ENCODE measurements around the gene FAR2. TPM values are rescaled to one million over a fixed set of nuclear protein-coding genes. Genes with fewer than 3 reads are reported as not detected.

Gene FAR2
- total RNA-seq, 1 experiment from 2014 or later: 10.7 TPM

- no peak for DNase-seq (ENCODE audit: low spot score)
- no peak overlapping the region for H3K27ac ChIP-seq (ENCODE audit: low read depth, low read length, poor library complexity, severe bottlenecking)
- no peaks in the 10 kb centered on the region for H3K36me3 ChIP-seq (ENCODE audit: insufficient read depth, low read length, poor library complexity, severe bottlenecking)
- H3K4me3 ChIP-seq (ENCODE audit: low read depth, low read length, poor library complexity, severe bottlenecking): no peak overlapping the region
- CTCF ChIA-PET: no interaction called here
- intact Hi-C loops (cut with micrococcal nuclease; ENCODE audit: unreplicated experiment): no loop called here
- TF ChIP-seq CTCF (conservative IDR thresholded peaks at IDR 0.05; ENCODE audit: low read depth, low read length) (no peak), EZH2 (IDR thresholded peaks at IDR 0.05; ENCODE audit: borderline replicate concordance, low read depth, low read length, poor library complexity, severe bottlenecking) (no peak)
- no TSS peak for BruUV-seq (replicated peaks)
- H3K27me3 ChIP-seq (replicated peaks; ENCODE audit: insufficient read depth, low read depth, low read length, poor library complexity): no peaks in the 10 kb centered on the region
- no peaks in the 10 kb centered on the region for H3K9me3 ChIP-seq (ENCODE audit: low read depth, low read length, poor library complexity, severe bottlenecking)
- peaks cover 9% of the 10 kb centered on the region for H3K4me1 ChIP-seq (ENCODE audit: insufficient read depth, low read length, poor library complexity, severe bottlenecking)
- POLR2A ChIA-PET (ENCODE audit: low non-redundant PET): no interaction called here
Measured at GRCh38 chr12:29234552-29234951, 85.5 kb downstream of the FAR2 start.

GRCh38 chr12:29234965-29235626 is 86.0 kb downstream of the FAR2 start:
- BruUV-seq (replicated peaks): no TSS peak
- H3K36me3 ChIP-seq (ENCODE audit: insufficient read depth, low read length, poor library complexity, severe bottlenecking): no peaks in the 10 kb centered on the region
- H3K4me3 ChIP-seq (ENCODE audit: low read depth, low read length, poor library complexity, severe bottlenecking): no peak overlapping the region
- H3K4me1 ChIP-seq (ENCODE audit: insufficient read depth, low read length, poor library complexity, severe bottlenecking): peaks cover 9% of the 10 kb centered on the region
- peak; percentile 40 for DNase-seq (ENCODE audit: low spot score)
- intact Hi-C loops (cut with micrococcal nuclease; ENCODE audit: unreplicated experiment): no loop called here
- ChIA-PET POLR2A (ENCODE audit: low non-redundant PET) (no interaction called here), CTCF (no interaction called here)
- no peak for TF ChIP-seq CTCF (conservative IDR thresholded peaks at IDR 0.05; ENCODE audit: low read depth, low read length)
- TF ChIP-seq EZH2 (IDR thresholded peaks at IDR 0.05; ENCODE audit: borderline replicate concordance, low read depth, low read length, poor library complexity, severe bottlenecking): no peak
- no peak overlapping the region for H3K27ac ChIP-seq (ENCODE audit: low read depth, low read length, poor library complexity, severe bottlenecking)
- H3K27me3 ChIP-seq (replicated peaks; ENCODE audit: insufficient read depth, low read depth, low read length, poor library complexity): no peaks in the 10 kb centered on the region
- H3K9me3 ChIP-seq (ENCODE audit: low read depth, low read length, poor library complexity, severe bottlenecking): no peaks in the 10 kb centered on the region

GRCh38 chr12:29238822-29239291 is 89.8 kb downstream of the FAR2 start:
- H3K36me3 ChIP-seq (ENCODE audit: insufficient read depth, low read length, poor library complexity, severe bottlenecking): no peaks in the 10 kb centered on the region
- no peak for DNase-seq (ENCODE audit: low spot score)
- H3K4me3 ChIP-seq (ENCODE audit: low read depth, low read length, poor library complexity, severe bottlenecking): no peak overlapping the region
- H3K27me3 ChIP-seq (replicated peaks; ENCODE audit: insufficient read depth, low read depth, low read length, poor library complexity): no peaks in the 10 kb centered on the region
- TF ChIP-seq EZH2 (IDR thresholded peaks at IDR 0.05; ENCODE audit: borderline replicate concordance, low read depth, low read length, poor library complexity, severe bottlenecking): no peak
- TF ChIP-seq CTCF (conservative IDR thresholded peaks at IDR 0.05; ENCODE audit: low read depth, low read length): no peak
- H3K27ac ChIP-seq (ENCODE audit: low read depth, low read length, poor library complexity, severe bottlenecking): no peak overlapping the region
- BruUV-seq (replicated peaks): no TSS peak
- H3K9me3 ChIP-seq (ENCODE audit: low read depth, low read length, poor library complexity, severe bottlenecking): no peaks in the 10 kb centered on the region
- intact Hi-C loops (cut with micrococcal nuclease; ENCODE audit: unreplicated experiment): no loop called here
- POLR2A ChIA-PET (ENCODE audit: low non-redundant PET): no interaction called here
- peaks cover 33% of the 10 kb centered on the region for H3K4me1 ChIP-seq (ENCODE audit: insufficient read depth, low read length, poor library complexity, severe bottlenecking)
- CTCF ChIA-PET: no interaction called here
